Heart left ventricle (tissue), 16 donors: Measurements from ENCODE around the gene USP54. TPM values are rescaled to one million over a fixed set of nuclear protein-coding genes. Genes with fewer than 3 reads are reported as not detected.

Experiments
- ATAC-seq, 4 donors: fragments of 200-7000 bp; cut with Tn5 transposase; one replicate each; pipeline ENCODE4 v1.9.1; 2020 to 2022; ENCODE audit warnings: moderate library complexity in 4 of 4, mild to moderate bottlenecking in 3 of 4, moderate number of reproducible peaks in 1 of 4
- DNase-seq, 5 donors: peaks; one replicate each; pipeline ENCODE4 v3.0.0-alpha.2; 2020
- H3K27ac ChIP-seq, 12 donors: fragments of 200-600 bp; sonication (generic) in 4 of 12; one replicate each; pipeline versions ENCODE4 v1.5.0 to v1.8.0; 2016 to 2022; ENCODE audit warnings: mild to moderate bottlenecking in 2 of 12
- H3K27me3 ChIP-seq, 9 donors: fragments of 200-600 bp; sonication (generic) in 2 of 9; one replicate each; pipeline versions ENCODE4 v1.5.1 to v1.8.0; 2016 to 2022; ENCODE audit warnings: mild to moderate bottlenecking in 3 of 9
- H3K36me3 ChIP-seq, 9 donors: fragments of 200-600 bp; sonication (generic) in 2 of 9; one replicate each; pipeline versions ENCODE4 v1.5.0 to v1.8.0; 2018 to 2022; ENCODE audit warnings: mild to moderate bottlenecking in 2 of 9
- H3K4me1 ChIP-seq, 12 donors: fragments of 200-600 bp; sonication (generic) in 4 of 12; one replicate each; pipeline versions ENCODE4 v1.5.0 to v1.8.0; 2016 to 2022; ENCODE audit warnings: mild to moderate bottlenecking in 3 of 12
- H3K4me3 ChIP-seq, 12 donors: fragments of 200-600 bp; sonication (generic) in 4 of 12; one replicate each; pipeline versions ENCODE4 v1.5.0 to v1.8.0; 2017 to 2022; ENCODE audit warnings: mild to moderate bottlenecking in 9 of 12, moderate library complexity in 4 of 12
- H3K9me3 ChIP-seq, 12 donors: fragments of 200-600 bp; sonication (generic) in 4 of 12; one replicate each; pipeline versions ENCODE4 v1.5.0 to v1.8.0; 2016 to 2022; ENCODE audit warnings: mild to moderate bottlenecking in 1 of 12
- POLR2A ChIP-seq, 2 donors: fragments of 450-650 bp; IDR thresholded peaks; one replicate each; pipeline ENCODE4 v1.6.1; 2017; ENCODE audit warnings: antibody characterized with exemption in 2 of 2, mild to moderate bottlenecking in 2 of 2, moderate library complexity in 2 of 2
- WGBS, 4 donors: extraction: QIAGEN DNeasy Blood & Tissue Kit in 2 of 4; methylation state at CpG; one replicate each; pipeline versions ENCODE4 v1.1.5 to v1.1.7; 2013 to 2018; 5-methylcytosine and 5-hydroxymethylcytosine counted together
- intact Hi-C, 10 donors: fragments of 100-400 bp; cut with DNase I; formaldehyde crosslinking; loops; one replicate each; pipeline versions ENCODE4 v1.11.1 to v1.14.2; 2022
- polyA plus RNA-seq, 2 donors: library from polyadenylated mRNA; stranded (reverse); fragments of 200-250 nt; gene quantifications; one replicate each; pipeline ENCODE4 v1.2.3, GENCODE V29; 2013
- total RNA-seq, 9 donors: library from RNA; depleted of rRNA in 2 of 9; stranded (reverse); fragments of >200 nt in 2 of 9; fragmentation: NEBNext Ultra II Directional in 3 of 9; extraction: Animal tissue kit (Norgen Biotek cat#: 25700) in 3 of 9; gene quantifications; one replicate each; pipeline versions ENCODE4 v1.1.0 to v1.2.4, GENCODE V29; 2016 to 2023
- TF ChIP-seq, protein P1 (sequence below), 12 donors: fragments of 200-600 bp; sonication (generic) in 4 of 12; IDR thresholded peaks; one replicate each; pipeline versions ENCODE4 v1.5.0 to v1.8.0; 2018 to 2022; ENCODE audit warnings: antibody characterized with exemption in 12 of 12, mild to moderate bottlenecking in 5 of 12
- donor health status: ischemic (EF 13 %, LVEDD 7.1; RV severe dilation, severe dysfunction).
- donor health status: healthy with polysubstance abuse.
- donor health status: DM: no; HTN: yes; CAD: no.
- donor health status: DM: no; HTN: no; CAD: no.
- donor health status: ischemic (EF 25% LVEDD 6.9; RV normal size, moderate dysfunction).
- donor health status: ischemic (EF 25% LVEDD 5.7; RV mildly dilated, moderate dysfunction).
- donor health status: healthy.
- donor health status: DM: yes; HTN: yes; CAD: no.
- donor health status: ischemic (EF 35%, LVEDD 5.7; RV mildly dilated, moderate dysfunction).
- donor health status: nonischemic (EF 11% LVEDD 7.7; RV severe dilation, severe dysfunction).
- donor health status: DM: yes; HTN: yes; CAD: no.
- donor health status: PGD.
- donor health status: ischemic (EF 29% LVEDD 5.4; RV normal size, mild dysfunction).
- donor health status: nonischemic (EF 23%, LVEDD 6.1; RV moderate dilation, normal function).

Gene USP54
- total and polyA plus RNA-seq, 11 donors: 9.1 to 37.3 (median 18.4) TPM

DNA sequence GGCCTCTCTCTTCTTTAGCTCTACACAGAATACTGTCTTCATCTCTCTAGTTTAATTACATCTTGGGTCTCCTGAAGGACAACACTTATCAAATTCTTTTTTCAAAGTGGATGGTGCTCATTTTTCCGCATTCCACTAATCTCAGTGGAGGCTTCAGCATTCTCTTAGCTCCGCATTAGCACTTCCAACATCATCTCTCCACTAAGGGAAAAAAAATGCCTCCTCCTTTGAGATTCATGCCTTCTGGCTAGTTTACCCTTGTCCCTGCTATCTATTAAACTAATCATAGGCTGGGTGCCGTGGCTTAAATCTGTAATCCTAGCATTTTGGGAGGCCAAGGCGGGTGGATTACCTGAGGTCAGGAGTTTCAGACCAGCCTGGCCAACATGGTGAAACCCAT lies 104.5 kb downstream of the USP54 start:
- no peak overlapping the region for H3K27ac ChIP-seq
- intact Hi-C loops: no loop called here
- 91 to 98% (median 96%) methylated on average over 4 of the region's 4 CpGs for WGBS, 4 donors
- H3K27me3 ChIP-seq: no peaks in the 10 kb centered on the region
- H3K4me3 ChIP-seq: no peak overlapping the region
- H3K36me3 ChIP-seq: peaks cover 0 to 34% (median 20%) of the 10 kb centered on the region in 9 donors
- DNase-seq (no peak), ATAC-seq (no peak)
- no peaks in the 10 kb centered on the region for H3K9me3 ChIP-seq
- peaks cover 0 to 28% (median 3%) of the 10 kb centered on the region in 12 donors for H3K4me1 ChIP-seq
- TF ChIP-seq POLR2A (IDR thresholded peaks at IDR 0.05): no peak
- TF ChIP-seq, protein P1, sequence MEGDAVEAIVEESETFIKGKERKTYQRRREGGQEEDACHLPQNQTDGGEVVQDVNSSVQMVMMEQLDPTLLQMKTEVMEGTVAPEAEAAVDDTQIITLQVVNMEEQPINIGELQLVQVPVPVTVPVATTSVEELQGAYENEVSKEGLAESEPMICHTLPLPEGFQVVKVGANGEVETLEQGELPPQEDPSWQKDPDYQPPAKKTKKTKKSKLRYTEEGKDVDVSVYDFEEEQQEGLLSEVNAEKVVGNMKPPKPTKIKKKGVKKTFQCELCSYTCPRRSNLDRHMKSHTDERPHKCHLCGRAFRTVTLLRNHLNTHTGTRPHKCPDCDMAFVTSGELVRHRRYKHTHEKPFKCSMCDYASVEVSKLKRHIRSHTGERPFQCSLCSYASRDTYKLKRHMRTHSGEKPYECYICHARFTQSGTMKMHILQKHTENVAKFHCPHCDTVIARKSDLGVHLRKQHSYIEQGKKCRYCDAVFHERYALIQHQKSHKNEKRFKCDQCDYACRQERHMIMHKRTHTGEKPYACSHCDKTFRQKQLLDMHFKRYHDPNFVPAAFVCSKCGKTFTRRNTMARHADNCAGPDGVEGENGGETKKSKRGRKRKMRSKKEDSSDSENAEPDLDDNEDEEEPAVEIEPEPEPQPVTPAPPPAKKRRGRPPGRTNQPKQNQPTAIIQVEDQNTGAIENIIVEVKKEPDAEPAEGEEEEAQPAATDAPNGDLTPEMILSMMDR (IDR thresholded peaks at IDR 0.05): no peak

DNA sequence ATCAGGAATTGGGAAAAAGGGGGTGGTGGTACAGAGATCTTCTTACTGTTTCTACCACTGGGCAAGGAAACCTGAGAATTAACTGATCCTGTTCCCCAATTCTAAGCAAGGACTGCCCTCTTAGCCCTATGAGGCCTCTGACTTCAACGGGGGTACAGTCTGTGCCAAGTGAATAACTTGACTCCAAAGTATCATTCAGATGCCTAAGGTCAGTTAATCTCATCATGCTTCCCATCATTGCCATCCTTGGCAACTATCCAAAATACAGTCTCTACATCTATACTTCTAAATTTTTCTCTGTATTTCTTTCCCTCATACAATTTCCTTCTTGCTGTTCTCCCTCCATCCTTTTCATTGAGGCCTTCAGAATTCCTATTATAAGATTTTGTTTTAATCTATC lies 105.8 kb downstream of the USP54 start:
- Histone ChIP-seq H3K4me1 (peaks cover 0 to 25% (median 2%) of the 10 kb centered on the region in 12 donors), H3K4me3 (no peak overlapping the region), H3K9me3 (no peaks in the 10 kb centered on the region), H3K27ac (no peak overlapping the region), H3K27me3 (no peaks in the 10 kb centered on the region), H3K36me3 (peaks cover 0 to 29% (median 20%) of the 10 kb centered on the region in 9 donors)
- intact Hi-C loops: no loop called here
- ATAC-seq (no peak), DNase-seq (no peak)
- WGBS, 4 donors: 39 to 67% (median 48%) methylated on average over 1 of the region's 1 CpG
- TF ChIP-seq, protein P1 (IDR thresholded peaks at IDR 0.05): no peak
- no peak for TF ChIP-seq POLR2A (IDR thresholded peaks at IDR 0.05)

DNA sequence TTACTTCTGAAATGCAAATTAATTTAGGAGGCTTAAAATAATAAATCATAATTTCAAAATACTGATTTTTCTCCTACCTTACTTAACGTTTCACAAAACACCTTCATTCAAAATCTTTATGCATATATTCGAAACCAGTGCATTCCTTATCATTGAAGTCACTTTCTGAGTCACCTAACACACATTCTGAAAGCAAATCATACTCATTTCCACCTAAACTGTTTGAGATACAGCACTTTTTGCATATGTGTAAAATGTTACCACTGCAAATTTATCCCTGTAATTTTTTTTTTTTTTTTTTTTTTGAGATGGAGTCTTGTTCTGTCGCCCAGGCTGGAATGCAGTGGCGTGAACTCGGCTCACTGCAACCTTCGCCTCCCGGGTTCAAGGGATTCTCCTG lies 111.0 kb downstream of the USP54 start:
- Histone ChIP-seq H3K4me1 (peaks cover 0 to 7% (median 0%) of the 10 kb centered on the region in 12 donors), H3K36me3 (peaks cover 0 to 61% (median 56%) of the 10 kb centered on the region in 9 donors), H3K4me3 (no peak overlapping the region), H3K9me3 (no peaks in the 10 kb centered on the region), H3K27me3 (no peaks in the 10 kb centered on the region), H3K27ac (no peak overlapping the region)
- DNase-seq (no peak), ATAC-seq (no peak)
- intact Hi-C loops: no loop called here
- TF ChIP-seq, protein P1 (IDR thresholded peaks at IDR 0.05): no peak
- TF ChIP-seq POLR2A (IDR thresholded peaks at IDR 0.05): no peak
- 87 to 92% (median 90%) methylated on average over 7 of the region's 7 CpGs for WGBS, 4 donors

DNA sequence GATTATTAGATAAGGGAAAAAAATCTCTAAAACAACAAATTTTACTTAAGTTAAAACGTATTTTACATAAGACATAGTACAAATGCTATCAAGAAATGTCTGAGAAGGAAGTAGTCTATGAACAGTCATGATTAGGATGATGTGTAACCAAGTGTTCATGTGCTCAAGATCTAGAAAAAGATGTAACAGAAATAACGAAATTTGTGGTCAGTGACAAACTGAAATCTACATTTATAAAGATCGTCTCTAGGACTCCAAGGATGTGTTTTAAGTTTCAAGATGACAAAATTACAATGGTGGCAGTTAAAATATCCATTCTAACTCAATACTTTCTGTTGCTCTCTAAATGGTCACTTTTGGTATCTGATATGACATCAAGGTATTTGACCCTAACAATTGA lies 112.5 kb downstream of the USP54 start:
- ATAC-seq (no peak), DNase-seq (no peak)
- Histone ChIP-seq H3K9me3 (no peaks in the 10 kb centered on the region), H3K27ac (no peak overlapping the region), H3K4me3 (no peak overlapping the region), H3K27me3 (no peaks in the 10 kb centered on the region), H3K4me1 (peaks cover 0 to 4% (median 0%) of the 10 kb centered on the region in 12 donors), H3K36me3 (peaks cover 0 to 75% (median 69%) of the 10 kb centered on the region in 9 donors)
- TF ChIP-seq, protein P1 (IDR thresholded peaks at IDR 0.05): no peak
- TF ChIP-seq POLR2A (IDR thresholded peaks at IDR 0.05): no peak
- intact Hi-C loops: no loop called here
- 84 to 88% (median 86%) methylated on average over 3 of the region's 3 CpGs for WGBS, 4 donors
